ENCODE data around the gene CELF4.

CELF4 gene

DNA sequence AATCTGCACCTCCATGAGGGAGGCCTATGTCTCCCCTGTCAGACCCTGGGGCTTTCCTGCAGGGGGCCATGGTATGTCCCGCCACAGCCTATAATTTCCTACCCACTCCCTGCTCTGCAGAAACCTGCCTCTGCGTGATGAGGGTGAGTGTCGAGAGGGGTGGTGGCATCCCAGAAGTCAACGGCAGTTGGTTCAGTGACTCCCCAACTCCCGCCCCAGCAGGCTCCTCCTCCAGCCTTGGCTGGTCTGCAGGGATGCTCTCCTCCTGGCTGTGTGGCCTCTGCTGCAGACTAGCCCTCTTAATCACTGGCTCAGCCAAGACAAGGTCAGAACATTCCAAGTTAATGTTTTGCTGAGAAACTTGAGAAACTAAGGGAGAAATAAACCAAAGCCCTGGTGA lies 13.3 kb downstream of the CELF4 start:
- H4K20me1 ChIP-seq (ENCODE audit: insufficient read depth, low read length): no peaks in the 10 kb centered on the region
- H3K36me3 ChIP-seq (ENCODE audit: insufficient read depth, low read length): no peaks in the 10 kb centered on the region
- H3K4me3 ChIP-seq (ENCODE audit: low read depth in 1 of 2, low read length in 2 of 2): no peak overlapping the region
- TF ChIP-seq, protein P1, sequence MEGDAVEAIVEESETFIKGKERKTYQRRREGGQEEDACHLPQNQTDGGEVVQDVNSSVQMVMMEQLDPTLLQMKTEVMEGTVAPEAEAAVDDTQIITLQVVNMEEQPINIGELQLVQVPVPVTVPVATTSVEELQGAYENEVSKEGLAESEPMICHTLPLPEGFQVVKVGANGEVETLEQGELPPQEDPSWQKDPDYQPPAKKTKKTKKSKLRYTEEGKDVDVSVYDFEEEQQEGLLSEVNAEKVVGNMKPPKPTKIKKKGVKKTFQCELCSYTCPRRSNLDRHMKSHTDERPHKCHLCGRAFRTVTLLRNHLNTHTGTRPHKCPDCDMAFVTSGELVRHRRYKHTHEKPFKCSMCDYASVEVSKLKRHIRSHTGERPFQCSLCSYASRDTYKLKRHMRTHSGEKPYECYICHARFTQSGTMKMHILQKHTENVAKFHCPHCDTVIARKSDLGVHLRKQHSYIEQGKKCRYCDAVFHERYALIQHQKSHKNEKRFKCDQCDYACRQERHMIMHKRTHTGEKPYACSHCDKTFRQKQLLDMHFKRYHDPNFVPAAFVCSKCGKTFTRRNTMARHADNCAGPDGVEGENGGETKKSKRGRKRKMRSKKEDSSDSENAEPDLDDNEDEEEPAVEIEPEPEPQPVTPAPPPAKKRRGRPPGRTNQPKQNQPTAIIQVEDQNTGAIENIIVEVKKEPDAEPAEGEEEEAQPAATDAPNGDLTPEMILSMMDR (IDR thresholded peaks at IDR 0.05; ENCODE audit: borderline replicate concordance, extremely low read depth, low read length, poor library complexity, severe bottlenecking): no peak
- TF ChIP-seq EZH2 (IDR thresholded peaks at IDR 0.05; ENCODE audit: borderline replicate concordance, low read depth, low read length, severe bottlenecking): no peak
- H3K4me1 ChIP-seq (ENCODE audit: insufficient read depth, low read length): no peaks in the 10 kb centered on the region
- H3K9ac ChIP-seq (ENCODE audit: low read depth, low read length): no peak overlapping the region
- H3K79me2 ChIP-seq (ENCODE audit: insufficient read depth, low read length): no peaks in the 10 kb centered on the region
- no peak overlapping the region for H3K4me2 ChIP-seq (ENCODE audit: insufficient read depth, low read length)
- no peaks in the 10 kb centered on the region for H3K9me3 ChIP-seq (ENCODE audit: insufficient read depth, low read length, severe bottlenecking)
- no peak for DNase-seq
- H3K27ac ChIP-seq (ENCODE audit: low read length): no peak overlapping the region
- no peak for ATAC-seq (ENCODE audit: insufficient read depth, low read depth)
- no peak overlapping the region for H2AFZ ChIP-seq (ENCODE audit: low read depth, low read length)
- no peaks in the 10 kb centered on the region for H3K27me3 ChIP-seq (ENCODE audit: insufficient read depth, low read length, poor library complexity)

DNA sequence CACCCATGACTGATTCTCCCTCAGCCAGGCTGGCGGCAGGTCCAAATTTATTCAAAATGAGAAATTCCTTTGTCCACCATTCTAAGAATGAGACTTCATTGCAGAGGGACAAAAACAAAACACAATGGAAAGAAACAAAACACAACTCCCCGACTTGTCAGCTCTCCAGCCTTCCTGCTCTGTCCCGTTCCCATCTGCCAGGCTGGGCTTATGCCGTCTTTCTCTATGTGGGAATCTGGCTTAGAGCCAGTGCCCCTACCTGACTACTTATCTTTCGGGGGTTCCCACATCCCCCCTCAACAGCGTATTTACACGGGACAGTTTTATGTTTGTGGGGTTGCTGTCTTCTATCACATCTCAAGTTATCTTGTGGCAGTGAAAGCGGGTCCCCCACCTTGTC lies 13.8 kb downstream of the CELF4 start:
- Histone ChIP-seq H3K36me3 (ENCODE audit: insufficient read depth, low read length) (no peaks in the 10 kb centered on the region), H3K9ac (ENCODE audit: low read depth, low read length) (no peak overlapping the region), H2AFZ (ENCODE audit: low read depth, low read length) (no peak overlapping the region), H4K20me1 (ENCODE audit: insufficient read depth, low read length) (no peaks in the 10 kb centered on the region), H3K27ac (ENCODE audit: low read length) (no peak overlapping the region), H3K79me2 (ENCODE audit: insufficient read depth, low read length) (no peaks in the 10 kb centered on the region), H3K4me2 (ENCODE audit: insufficient read depth, low read length) (no peak overlapping the region), H3K9me3 (ENCODE audit: insufficient read depth, low read length, severe bottlenecking) (no peaks in the 10 kb centered on the region), H3K4me1 (ENCODE audit: insufficient read depth, low read length) (no peaks in the 10 kb centered on the region), H3K4me3 (ENCODE audit: low read depth in 1 of 2, low read length in 2 of 2) (no peak overlapping the region), H3K27me3 (ENCODE audit: insufficient read depth, low read length, poor library complexity) (no peaks in the 10 kb centered on the region)
- ATAC-seq (ENCODE audit: insufficient read depth, low read depth): no peak
- TF ChIP-seq, protein P1 (IDR thresholded peaks at IDR 0.05; ENCODE audit: borderline replicate concordance, extremely low read depth, low read length, poor library complexity, severe bottlenecking): no peak
- TF ChIP-seq EZH2 (IDR thresholded peaks at IDR 0.05; ENCODE audit: borderline replicate concordance, low read depth, low read length, severe bottlenecking): no peak
- no peak for DNase-seq

DNA sequence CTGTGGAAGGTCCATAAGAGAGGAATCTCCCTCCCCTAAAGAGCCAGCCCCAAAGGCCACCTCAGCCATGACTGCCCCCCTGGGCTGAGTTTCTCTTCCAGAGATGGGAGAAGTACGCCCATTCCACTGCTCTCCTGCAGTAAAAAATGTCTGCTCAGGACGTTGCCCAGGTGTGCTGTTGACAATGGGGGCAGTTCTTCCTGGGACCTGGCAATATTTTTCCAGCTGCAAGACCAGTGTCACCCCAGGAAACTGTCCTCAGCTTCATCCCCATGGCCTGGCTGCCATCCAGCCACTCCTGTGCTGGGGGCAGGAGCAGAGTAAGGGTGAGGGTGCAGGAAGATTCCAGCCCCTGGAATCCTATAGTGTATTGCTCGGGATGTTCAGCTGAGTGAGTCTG lies 14.3 kb downstream of the CELF4 start:
- DNase-seq: no peak
- H3K27me3 ChIP-seq (ENCODE audit: insufficient read depth, low read length, poor library complexity): no peaks in the 10 kb centered on the region

More for the DNA sequence above, 14.3 kb downstream of the CELF4 start:
- no peak for ATAC-seq (ENCODE audit: insufficient read depth, low read depth)
- H3K27ac ChIP-seq (ENCODE audit: low read length): no peak overlapping the region
- no peak overlapping the region for H2AFZ ChIP-seq (ENCODE audit: low read depth, low read length)
- H3K79me2 ChIP-seq (ENCODE audit: insufficient read depth, low read length): no peaks in the 10 kb centered on the region
- H3K4me2 ChIP-seq (ENCODE audit: insufficient read depth, low read length): no peak overlapping the region
- TF ChIP-seq, protein P1 (IDR thresholded peaks at IDR 0.05; ENCODE audit: borderline replicate concordance, extremely low read depth, low read length, poor library complexity, severe bottlenecking): no peak
- TF ChIP-seq EZH2 (IDR thresholded peaks at IDR 0.05; ENCODE audit: borderline replicate concordance, low read depth, low read length, severe bottlenecking): no peak
- H3K9me3 ChIP-seq (ENCODE audit: insufficient read depth, low read length, severe bottlenecking): no peaks in the 10 kb centered on the region
- H3K4me1 ChIP-seq (ENCODE audit: insufficient read depth, low read length): no peaks in the 10 kb centered on the region
- no peak overlapping the region for H3K4me3 ChIP-seq (ENCODE audit: low read depth in 1 of 2, low read length in 2 of 2)
- no peak overlapping the region for H3K9ac ChIP-seq (ENCODE audit: low read depth, low read length)
- H3K36me3 ChIP-seq (ENCODE audit: insufficient read depth, low read length): no peaks in the 10 kb centered on the region
- no peaks in the 10 kb centered on the region for H4K20me1 ChIP-seq (ENCODE audit: insufficient read depth, low read length)

Measured in DND-41 (cell line).